HG02571 (cell line): ENCODE data around the gene GPRIN2.
"Not testable (repeated sequence)": the region's sequence is repeated elsewhere in the genome, so short reads cannot be mapped to it uniquely, and the experiment has no call there.

Source experiments
- ATAC-seq: cut with Tn5 transposase; IDR thresholded peaks from one replicate; pipeline ENCODE4 v1.9.1; 2021; ENCODE audit warnings: mild to moderate bottlenecking, moderate library complexity; ENCODE audit not compliant: unreplicated experiment

GPRIN2 gene

DNA sequence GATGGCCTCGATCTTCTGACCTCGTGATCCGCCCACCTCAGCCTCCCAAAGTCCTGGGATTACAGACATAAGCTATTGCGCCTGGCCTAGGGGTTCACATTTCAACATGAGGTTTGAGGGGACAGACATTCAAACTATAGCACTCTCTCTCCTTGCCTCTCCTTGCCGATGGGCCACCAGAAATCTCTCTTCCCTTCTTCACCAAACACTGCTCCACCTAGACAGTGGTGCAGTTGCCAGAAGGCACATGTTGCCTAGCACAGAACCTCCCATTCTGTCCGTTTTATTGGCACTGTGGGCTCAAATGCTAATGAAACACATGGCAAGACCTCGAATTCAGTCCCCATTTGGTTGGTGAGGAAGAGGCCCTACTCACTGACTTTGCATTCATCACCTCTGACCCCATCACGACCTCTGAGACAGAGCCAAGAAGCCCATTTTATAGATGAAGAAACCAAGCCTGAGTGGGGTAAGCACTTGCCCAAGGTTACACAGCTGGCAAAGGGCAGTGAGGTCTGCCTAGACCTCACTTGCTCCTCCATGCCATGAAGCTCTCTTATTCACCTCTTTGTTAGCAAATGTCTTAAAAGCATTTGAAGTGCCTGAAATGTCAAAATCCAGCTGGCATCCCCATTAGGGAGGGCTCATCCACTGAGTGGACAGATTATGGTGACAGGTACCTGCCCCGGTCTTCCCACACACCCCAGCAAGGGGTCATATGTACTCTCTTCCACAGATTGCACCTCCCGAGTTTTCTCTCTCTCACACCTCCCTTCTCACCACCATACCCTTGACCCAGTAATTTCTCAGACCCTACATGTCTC, 34.0 kb downstream of the GPRIN2 start:
- ATAC-seq, result no peak

DNA sequence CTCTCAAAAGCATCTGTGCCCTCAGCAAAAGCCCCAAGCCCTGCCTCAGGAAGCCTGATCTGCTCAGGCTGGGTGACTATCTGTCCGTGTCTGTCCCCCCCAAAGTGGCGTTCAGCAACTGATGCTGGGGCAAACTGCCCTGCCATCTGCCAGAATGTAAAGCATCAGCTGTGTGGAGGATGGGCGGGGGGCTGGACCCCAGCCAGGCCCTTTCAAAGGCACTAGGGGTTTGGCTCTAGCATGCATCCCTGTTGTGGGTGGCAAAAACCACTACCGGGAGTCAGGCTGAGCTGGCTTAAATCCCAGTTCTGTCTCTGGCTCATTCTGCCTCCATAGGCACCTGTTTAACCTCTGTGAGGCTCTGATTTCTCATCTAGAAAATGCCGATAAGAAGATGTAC, 35.5 kb downstream of the GPRIN2 start:
- ATAC-seq, result no peak

DNA sequence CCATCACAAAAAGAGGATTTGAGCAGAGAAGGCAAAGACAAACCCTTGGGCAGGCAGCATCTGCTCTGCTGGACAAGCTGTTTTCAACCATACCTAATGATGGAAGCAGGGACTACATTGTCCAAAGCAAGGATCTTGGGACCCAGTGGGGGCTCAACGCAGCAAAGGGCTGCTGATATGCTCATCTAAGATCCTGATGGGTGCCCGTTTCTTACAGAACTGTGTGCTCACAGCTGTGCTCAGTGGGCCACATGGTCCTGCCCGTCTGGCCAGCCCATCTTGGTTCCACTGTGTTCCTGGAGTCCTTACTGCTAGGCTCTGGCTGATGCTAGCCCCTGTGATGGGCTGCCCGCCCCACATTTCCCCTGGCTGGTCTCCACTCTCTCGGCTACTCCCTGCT, 36.1 kb downstream of the GPRIN2 start:
- no peak for ATAC-seq

DNA sequence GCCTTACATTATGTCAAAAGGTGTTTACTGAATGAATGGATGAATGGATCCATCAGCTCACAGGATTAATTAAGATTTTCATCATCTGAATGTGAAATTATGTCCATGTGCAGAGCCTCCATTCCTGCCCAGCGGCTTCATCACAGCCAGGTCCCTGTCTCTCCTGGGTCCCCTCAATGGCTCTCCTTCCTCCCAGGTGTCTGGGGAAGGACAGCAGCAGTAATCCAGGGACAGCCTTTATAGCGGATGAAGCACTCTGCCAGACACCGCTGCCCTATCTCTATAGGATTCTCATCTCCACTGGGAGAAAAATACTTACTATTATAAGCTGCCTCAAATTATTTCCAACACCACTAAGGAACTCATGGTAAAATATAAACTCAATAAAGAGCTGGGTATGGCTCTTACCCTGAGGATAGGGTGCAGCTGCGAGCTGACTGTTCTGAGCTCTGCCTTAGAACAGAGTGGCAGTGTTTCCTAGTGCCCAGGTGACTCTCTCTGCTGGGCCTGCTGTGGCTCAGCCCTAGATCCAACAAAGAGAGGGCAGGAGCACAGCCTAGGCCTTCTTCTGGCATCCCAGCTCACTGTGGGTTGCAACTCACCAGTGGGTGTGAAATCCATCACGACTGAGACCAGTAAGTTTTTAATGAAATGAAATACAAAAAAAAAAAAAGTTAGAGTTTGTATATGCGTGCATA, 38.3 kb downstream of the GPRIN2 start:
- ATAC-seq, result no peak

DNA sequence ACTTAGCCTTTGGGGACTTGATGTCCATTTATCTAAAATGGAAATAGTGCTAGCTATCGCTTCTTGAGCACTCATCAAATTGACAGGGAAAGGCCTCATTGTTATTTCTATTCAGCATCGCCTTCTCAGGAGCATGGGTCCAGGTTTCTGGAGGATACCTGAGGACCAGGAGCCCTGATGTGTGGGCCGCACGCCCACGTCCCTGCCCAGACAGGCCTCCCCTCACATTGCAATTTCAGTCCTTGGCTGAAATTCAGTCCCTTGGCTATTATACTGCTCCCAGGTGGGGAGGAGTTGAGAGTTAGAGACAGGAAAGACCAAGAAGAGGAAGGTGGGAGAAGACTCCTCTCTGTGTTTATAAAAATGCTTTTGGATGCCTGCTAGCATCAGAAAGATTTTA, 38.9 kb downstream of the GPRIN2 start:
- ATAC-seq, result no peak

DNA sequence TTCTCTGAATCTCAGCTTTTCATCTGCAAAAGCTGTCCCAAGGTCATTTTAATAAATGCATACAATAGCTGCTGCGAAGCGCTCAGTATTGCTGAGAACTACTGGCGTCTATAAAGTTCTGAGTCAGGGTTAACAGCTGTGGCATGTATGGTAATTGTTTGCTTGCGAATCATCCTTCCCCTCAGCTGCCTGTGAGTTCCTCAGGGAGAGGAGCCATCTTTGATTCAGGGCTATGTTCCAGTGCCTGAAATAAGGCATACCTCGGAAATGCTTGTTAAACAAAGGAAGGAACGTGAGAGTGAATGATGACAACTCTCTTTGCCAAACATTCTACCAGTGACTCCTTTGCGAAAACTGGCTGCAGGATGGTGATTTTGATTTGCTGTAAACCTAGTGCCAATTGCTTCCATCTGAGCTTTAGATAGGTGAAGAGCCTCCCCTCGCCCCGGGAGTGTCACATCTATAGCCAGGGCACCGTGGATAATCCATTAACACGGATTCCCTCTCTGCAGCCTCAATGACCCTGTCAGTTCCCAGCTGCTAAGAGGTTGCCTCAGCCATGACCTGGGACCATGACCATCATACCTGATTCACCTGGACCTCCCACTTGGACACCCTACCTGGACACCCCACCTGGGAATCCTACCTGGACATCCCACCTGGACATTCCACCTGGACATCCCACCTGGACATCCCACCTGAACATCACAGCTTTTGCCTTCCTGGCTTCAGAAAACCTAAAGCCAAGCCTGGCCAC, 39.6 kb downstream of the GPRIN2 start:
- ATAC-seq, result no peak

DNA sequence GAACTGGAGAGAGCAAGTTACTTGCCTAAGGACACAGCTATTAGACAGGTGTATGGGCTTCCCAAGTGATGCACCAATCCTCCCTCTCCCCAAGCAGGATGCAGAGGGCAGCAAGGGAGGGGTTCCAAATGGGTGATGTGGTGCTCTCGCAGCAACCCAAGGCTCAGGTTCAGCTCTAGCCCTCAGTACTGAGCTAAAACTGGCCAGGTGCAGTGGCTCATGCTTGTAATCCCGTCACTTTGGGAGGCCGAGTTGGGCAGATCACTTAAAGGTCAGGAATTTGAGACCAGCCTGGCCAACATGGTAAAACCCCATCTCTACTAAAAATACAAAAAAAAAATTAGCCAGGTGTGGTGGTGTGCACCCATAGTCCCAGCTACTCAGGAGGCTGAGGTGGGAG, 40.7 kb downstream of the GPRIN2 start:
- ATAC-seq, result no peak

DNA sequence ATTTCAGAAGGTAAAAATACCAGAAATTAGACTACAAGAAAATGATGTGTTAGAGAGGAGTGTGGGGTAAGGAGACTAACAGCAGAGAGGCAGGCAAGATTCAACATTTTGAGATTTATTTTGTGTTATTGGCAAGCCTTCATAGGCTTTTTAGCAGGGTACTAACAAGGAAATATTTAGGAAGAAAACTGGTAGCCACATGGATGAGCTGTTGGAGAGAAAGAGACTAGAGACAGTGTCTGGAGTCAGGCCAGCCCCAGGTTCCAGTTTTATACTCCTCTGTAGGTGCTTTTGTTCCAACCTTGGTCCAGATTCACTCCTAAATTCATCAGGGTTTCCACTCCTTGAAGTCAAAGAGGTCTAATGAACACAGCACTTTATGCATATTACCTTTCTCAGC, 41.1 kb downstream of the GPRIN2 start:
- no peak for ATAC-seq

DNA sequence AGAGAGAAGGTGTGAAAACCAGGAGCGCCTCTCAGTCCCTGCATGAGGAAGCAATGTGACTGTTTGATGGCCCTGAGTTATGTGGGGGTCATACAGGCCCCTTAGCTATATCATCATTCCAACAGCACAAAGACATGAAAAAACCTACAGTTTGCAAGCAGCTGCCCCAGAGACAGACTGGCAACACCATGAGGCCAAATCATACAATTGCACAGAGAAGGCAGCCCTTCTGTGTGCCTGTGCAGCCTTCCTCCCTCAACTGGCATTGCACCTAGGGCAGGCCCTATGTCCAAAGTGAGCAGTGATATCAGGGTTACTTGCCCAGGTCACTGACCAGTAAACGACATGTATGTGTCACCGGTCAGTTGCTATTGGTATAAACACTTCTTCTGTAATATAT, 41.6 kb downstream of the GPRIN2 start:
- ATAC-seq, result no peak

DNA sequence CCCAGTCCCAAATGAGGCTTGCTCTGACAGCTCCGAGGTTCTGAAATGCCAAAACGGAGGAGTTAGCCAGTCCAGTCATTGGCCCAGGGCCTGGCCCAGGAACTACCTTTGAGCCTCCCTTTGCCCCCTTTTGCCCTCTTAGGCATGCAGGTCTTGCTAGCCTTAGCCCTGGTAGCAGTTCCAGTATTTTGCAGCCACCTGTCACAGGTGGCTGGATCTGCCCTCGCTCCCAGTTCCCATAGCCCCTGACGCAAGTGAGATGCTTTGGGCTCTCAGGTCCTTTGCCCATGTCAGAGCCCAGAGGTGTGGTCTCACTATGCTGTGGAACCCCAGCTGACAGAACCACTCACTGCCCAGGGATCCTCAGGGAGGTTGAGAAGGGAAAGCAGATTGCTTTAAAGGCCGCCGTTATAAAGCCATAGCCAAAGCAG, 42.0 kb downstream of the GPRIN2 start:
- no peak for ATAC-seq

DNA sequence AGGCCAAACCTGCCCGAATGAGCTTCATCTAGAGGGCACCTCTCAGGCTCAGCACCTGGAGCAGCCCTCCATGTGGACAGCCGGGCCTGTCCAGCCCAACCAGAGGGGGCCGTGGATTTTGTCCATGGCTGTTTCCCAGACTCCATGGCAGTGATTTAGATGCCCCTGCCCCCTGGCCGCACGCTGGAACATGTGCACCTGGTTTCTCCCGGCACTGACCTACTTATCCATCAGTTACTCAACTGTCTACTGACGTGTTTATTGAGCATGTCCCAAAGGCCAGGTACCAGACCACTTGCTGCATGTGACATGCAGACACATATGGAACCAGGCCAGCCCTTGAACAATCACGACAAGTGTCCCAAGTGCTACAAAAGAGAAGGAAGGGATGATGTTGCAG, 43.1 kb downstream of the GPRIN2 start:
- not testable (repeated sequence) for ATAC-seq

DNA sequence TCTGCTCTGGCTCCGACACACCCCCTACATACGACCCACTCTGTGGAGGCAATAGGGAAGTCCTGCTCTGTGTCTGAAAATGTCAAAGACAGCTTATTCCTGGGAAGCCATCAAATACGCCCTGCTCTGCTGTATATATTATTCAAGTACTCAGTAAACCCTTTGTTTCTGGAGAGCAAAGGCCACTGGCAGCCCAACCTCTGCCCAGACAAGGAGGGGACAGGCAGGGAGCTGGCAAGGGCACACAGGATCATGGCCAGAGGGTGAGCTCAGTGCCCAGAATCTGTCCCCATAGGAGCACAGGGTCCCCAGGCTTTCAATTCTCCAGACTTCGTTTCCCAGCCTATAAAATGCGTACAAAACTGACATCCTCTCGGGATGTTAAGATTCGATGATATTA, 43.7 kb downstream of the GPRIN2 start:
- ATAC-seq, result not testable (repeated sequence)

DNA sequence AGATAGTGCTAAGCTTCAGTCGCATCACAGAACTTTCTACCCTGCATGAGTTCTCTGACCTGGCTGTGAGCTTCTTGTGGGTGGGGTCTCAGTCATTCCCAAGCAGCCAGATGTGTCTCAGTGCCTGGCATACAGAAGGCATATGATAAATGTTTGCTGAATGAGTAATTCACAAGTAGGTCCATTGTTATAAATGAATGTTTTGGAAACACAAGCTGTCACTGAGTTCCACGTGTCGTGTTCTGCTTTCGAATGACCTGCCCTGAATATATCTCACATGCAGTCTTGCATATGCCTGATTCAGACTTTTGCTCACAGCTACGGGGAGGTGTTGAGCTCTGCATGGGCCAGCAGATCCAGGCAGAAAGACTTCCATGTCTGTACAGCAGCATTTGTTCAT, 44.5 kb downstream of the GPRIN2 start:
- not testable (repeated sequence) for ATAC-seq
